NCI-H2029 (cell line): ENCODE data around the gene ZBTB4.
A peak's percentile ranks its signal among the peaks of the same experiment; 100 is the strongest.

Experiments
- DNase-seq: peaks from one replicate; lab custom pipeline; 2025; lab: John Stamatoyannopoulos, UW

Gene ZBTB4

DNA sequence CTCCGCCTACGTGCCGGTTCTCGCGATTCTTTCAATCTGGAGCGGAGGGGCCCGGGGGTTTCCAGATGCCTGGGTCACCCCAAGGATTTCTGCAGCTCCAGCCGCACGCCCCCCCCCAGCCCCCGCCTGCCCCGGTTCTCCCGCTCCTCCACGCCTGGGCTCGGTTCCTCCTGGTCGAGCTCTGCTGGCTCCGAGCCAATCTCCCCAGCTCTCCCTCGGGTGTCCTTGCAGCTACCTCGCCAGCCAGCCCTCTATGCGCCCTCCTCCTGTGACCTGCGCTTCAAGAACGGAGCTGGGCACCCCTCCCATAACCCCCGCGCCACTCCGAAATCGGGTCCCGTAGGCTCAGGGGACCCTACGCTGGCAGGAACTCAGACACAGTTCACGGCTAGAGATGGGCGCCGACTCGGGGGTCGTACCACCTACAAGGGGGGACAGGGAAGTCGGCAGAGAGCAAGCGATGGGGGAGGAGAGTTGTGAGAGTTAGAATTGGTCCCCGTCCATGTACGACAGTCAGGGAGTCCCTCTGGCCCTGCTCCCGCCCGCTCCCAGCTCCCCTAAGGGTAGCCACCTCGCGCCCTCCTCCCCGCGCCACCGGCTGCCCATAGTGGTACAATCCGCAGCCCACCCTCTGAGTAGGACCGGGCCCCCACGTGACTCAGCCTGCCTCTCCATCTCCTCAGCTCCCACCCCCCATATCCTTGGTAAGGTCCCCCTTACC, 39.2 kb downstream of the ZBTB4 start:
- DNase-seq, result no peak

- no peak for DNase-seq
These were observed 39.8 kb downstream of the ZBTB4 start, which contains the start of gene FGF11 for GRCh38 chr17:7439462-7440112. FGF11 (plus strand) TSS chr17:7439512; CDS start chr17:7439621, 109 bp downstream.

GRCh38 chr17:7438656-7439460, 40.6 kb downstream of the ZBTB4 start:
- no peak for DNase-seq

- DNase-seq, result no peak
These were observed 41.3 kb downstream of the ZBTB4 start for GRCh38 chr17:7437950-7438614.

DNA sequence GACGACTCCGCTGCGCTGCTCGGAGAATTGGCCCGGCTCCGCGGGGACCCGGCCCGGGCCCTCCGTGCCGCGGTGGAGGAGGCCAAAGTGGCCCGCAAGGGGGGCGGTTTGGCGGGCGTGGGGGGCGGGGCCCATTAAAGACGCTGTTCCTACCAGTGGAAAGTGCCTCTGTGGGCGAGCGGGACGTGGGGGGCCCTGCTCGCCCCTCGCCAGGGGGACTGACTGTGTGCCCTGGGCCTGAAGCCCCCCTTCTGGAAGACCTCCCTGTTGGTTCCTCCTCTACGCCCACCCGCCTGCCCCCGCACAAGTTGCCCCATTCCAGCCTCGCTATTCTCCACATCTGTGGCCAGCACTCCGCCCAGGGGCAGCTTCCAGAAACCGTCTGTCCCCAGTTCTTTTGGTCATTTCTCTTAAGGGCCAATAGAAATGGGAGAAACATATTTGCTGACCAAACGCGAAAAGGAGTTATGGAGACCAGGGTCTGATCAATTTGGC, 42.0 kb downstream of the ZBTB4 start:
- DNase-seq, result no peak

DNA sequence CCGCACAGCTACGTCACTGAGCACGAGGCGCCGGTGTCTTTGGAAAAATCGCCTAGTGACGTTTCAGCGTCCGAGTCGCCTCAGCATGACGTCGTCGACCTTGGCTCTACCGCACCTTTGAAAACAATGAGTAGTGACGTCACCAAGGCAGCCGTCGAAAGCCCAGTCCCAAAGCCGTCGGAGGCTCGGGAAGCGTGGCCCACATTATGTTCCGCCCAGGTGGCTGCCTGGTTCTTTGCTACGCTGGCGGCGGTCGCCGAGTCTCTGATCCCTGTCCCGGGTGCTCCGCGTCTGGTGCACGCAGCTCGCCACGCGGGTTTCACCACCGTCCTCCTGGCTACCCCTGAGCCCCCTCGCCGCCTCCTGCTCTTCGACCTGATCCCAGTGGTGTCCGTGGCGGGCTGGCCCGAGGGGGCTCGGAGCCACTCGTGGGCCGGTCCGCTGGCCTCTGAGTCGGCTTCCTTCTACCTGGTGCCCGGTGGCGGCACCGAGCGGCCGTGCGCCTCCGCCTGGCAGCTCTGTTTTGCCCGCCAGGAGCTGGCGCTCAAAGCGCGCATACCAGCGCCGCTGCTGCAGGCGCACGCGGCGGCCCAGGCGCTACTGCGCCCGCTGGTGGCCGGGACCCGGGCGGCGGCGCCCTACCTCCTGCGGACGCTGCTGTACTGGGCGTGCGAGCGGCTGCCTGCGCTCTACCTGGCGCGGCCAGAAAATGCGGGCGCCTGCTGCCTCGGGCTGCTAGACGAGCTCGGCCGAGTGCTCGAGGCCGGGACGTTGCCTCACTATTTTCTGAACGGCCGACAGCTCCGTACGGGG, 42.7 kb downstream of the ZBTB4 start:
- peak; percentile 60 for DNase-seq

DNA sequence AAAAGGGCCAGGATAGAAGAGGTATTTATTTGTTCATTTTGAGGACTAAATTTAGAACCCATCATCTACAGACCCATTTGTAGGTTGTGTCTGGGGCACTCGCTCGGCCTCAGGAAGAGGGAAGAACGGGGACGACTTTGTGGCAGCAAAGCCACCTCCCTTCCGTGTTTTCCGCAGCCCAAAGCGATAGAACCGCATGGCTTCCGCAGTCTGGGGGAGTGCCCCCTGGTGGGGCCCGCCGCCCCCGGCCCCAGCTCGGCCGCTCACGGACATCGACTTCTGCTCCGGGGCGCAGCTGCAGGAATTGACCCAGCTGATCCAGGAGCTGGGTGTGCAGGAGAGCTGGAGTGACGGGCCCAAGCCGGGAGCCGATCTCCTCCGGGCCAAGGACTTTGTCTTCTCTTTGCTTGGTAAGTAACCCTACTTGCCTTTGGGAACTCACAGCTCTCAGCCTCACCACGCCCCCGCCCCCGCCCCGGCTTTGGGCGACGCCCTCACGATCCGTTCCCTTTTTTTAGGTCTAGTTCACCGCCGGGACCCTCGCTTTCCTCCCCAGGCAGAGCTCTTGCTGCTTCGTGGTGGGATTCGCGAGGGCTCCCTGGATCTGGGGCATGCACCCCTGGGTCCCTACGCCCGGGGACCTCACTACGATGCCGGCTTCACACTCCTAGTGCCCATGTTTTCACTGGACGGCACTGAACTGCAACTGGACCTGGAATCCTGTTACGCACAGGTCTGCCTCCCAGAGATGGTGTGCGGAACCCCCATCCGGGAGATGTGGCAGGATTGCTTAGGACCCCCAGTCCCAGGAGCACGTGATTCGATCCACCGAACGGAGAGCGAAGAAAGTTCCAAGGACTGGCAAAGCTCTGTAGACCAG, 43.5 kb downstream of the ZBTB4 start:
- no peak for DNase-seq

- DNase-seq, result no peak
These were observed 47.1 kb downstream of the ZBTB4 start for GRCh38 chr17:7432296-7432695.

GRCh38 chr17:7431231-7431630, 48.2 kb downstream of the ZBTB4 start:
- no peak for DNase-seq

DNA sequence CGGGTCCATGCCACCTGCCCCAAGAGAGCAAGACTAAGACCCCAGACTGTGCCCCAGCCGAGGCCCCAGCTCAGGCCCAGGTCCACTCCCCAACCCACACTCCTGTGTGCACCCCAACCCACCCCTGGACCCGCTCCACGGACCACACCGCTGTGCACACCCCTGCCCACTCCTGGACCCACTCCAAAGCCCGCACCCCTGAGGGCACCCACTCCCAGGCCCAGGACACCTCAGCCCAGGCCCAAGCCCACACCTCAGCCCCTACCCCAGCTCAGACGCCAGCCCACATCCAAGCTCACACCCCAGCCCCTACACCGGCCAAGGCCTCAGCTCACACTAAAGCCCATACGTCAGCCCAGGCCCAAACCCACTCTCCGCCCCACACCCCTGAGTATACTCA, 49.7 kb downstream of the ZBTB4 start:
- DNase-seq, result no peak

GRCh38 chr17:7428557-7428956, 50.9 kb downstream of the ZBTB4 start, which contains the start of gene SPEM3:
SPEM3 (plus strand) TSS chr17:7428857; CDS start chr17:7428903, 46 bp downstream.
- no peak for DNase-seq

DNA sequence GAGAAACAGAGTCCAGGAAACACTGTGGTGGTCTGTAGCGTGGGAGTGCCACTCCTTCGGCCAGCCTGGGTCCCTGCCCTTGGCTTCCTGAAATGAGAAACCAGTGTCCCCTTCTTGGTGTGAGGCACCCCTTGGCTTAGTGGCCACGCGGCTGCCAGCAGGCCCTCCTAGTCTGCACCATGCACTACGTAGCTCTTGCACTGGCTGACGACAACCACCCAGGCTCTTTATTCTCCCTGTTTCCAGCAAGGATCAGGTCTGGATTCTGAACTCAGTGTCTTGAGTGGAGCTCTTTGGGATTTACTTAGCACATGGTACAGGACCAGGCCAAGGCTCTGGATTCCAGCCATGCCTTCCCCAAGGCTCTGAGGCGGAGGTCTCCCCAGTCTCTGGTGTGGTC, 51.9 kb downstream of the ZBTB4 start:
- no peak for DNase-seq

DNA sequence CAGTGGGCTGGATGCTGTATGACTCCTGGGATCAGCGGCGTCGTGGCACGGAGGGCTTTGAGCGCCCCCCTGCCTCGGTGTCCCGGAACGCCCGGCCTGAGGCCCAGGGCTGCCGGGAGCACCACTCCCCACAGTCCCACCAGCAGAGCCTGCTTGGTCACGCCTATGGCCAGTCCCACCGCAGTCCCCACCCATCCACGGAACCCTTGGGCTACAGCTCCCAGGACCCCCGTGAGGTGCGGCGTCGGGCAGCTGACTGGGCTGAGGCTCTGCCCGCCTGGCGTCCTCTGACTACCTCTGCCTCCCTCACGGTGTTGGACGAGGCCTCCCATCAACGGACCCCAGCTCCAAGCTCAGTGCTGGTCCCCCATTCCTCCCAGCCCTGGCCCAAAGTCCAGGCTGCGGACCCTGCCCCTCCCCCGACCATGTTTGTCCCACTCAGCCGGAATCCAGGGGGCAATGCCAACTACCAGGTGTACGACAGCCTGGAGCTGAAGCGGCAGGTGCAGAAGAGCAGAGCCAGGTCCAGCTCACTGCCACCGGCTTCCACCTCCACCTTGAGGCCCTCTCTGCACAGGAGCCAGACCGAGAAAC, 52.4 kb downstream of the ZBTB4 start:
- DNase-seq, result no peak

DNA sequence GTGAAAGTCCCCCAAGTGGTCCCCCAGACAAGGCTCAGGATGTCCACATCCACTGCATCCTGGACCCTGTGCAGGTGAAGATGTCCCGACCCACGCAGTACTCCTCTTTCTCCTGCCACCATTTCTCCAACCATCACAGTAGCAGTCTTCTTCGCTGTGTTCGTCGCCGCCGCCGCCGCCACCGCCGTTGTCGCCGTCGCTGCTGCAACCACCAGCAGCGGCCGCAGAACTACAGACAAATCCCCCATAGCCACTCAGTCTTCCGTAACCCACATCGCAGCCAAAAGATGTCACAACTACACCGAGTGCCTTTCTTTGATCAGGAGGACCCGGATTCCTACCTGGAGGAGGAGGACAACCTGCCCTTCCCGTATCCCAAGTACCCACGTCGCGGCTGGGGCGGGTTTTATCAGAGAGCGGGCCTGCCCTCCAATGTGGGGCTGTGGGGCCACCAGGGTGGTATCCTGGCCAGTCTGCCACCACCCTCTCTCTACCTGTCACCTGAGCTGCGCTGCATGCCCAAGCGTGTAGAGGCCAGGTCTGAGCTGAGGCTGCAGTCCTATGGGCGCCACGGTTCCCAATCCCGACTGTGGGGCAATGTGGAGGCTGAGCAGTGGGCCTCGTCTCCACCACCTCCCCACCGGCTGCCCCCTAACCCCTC, 53.1 kb downstream of the ZBTB4 start:
- no peak for DNase-seq

GRCh38 chr17:7425756-7426155, 53.7 kb downstream of the ZBTB4 start:
- DNase-seq, result no peak

GRCh38 chr17:7425316-7425715, 54.1 kb downstream of the ZBTB4 start, which contains the start of gene SPEM2:
SPEM2 (plus strand) TSS chr17:7425616; CDS start chr17:7425689, 73 bp downstream.
- DNase-seq, result no peak

GRCh38 chr17:7423679-7424078, 55.8 kb downstream of the ZBTB4 start:
- DNase-seq, result no peak

DNA sequence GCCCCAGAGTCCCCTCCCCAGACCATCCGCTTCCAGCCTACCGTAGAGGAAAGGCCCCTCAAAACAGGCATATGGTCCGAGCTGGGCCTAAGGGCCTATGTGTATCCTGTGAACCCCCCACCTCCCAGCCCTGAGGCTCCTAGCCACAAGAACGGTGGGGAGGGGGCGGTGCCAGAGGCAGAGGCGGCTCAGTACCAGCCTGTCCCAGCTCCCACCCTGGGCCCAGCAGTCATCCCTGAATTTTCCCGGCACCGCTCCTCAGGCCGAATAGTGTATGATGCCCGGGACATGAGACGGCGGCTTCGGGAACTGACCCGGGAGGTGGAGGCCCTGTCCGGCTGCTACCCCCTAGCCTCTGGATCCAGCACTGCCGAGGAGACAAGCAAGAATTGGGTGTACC, 58.2 kb downstream of the ZBTB4 start:
- DNase-seq, result no peak
